ENCODE results near the gene MLH3.

MLH3 gene

DNA sequence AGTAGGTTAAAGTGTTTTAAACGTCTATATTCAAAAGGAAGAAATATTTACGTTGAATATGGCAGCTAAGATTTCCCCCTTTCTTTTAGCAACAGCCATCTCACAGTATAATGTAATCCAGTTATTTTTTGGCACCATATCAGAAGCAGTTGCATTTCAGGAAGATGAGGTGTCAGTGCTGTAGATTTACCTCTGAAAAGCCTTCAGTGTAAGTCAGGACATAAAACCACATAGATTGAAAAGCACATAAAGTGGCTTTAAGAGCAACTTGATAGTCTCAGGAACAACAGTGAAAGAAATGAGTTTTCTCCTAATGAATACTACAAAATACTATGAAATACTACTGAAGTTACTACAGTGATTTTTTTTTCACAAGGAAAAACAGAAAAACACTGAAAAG is 6.9 kb downstream of the MLH3 start:
- no peak for TF ChIP-seq ISL1 (CRISPR knock-in tag; IDR thresholded peaks at IDR 0.05)
- TF ChIP-seq, protein P1, sequence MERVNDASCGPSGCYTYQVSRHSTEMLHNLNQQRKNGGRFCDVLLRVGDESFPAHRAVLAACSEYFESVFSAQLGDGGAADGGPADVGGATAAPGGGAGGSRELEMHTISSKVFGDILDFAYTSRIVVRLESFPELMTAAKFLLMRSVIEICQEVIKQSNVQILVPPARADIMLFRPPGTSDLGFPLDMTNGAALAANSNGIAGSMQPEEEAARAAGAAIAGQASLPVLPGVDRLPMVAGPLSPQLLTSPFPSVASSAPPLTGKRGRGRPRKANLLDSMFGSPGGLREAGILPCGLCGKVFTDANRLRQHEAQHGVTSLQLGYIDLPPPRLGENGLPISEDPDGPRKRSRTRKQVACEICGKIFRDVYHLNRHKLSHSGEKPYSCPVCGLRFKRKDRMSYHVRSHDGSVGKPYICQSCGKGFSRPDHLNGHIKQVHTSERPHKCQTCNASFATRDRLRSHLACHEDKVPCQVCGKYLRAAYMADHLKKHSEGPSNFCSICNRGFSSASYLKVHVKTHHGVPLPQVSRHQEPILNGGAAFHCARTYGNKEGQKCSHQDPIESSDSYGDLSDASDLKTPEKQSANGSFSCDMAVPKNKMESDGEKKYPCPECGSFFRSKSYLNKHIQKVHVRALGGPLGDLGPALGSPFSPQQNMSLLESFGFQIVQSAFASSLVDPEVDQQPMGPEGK (CRISPR knock-in tag; IDR thresholded peaks at IDR 0.05; ENCODE audit: borderline replicate concordance) = no peak
- no peak for TF ChIP-seq GLIS3 (CRISPR knock-in tag; IDR thresholded peaks at IDR 0.05)
- no peak for TF ChIP-seq ZFP3 (CRISPR knock-in tag; IDR thresholded peaks at IDR 0.05)
- TF ChIP-seq RARB (CRISPR knock-in tag; IDR thresholded peaks at IDR 0.05) = no peak
- no peak for TF ChIP-seq BACH2 (CRISPR knock-in tag; IDR thresholded peaks at IDR 0.05; ENCODE audit: borderline replicate concordance)
- peak; percentile 75 for ATAC-seq

DNA sequence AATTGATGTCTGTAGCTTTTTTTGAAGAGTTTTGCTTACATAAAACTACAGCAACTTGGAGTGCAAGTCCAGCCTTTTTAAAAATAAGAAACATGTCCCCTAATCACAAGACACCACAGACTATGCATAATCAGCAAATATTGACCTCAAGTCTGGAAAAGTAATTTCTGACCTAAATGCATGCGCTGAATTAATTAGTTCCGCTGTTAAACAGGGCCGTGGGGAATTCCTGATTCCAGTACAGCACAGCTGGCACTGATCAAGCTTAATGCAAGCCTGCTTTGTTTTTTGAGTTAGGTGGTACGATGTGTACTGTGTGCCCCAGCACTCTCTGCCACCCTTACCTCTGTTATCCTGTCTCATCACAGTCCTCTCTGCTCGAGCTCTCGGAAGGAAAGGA is 9.2 kb downstream of the MLH3 start:
- TF ChIP-seq, protein P2, sequence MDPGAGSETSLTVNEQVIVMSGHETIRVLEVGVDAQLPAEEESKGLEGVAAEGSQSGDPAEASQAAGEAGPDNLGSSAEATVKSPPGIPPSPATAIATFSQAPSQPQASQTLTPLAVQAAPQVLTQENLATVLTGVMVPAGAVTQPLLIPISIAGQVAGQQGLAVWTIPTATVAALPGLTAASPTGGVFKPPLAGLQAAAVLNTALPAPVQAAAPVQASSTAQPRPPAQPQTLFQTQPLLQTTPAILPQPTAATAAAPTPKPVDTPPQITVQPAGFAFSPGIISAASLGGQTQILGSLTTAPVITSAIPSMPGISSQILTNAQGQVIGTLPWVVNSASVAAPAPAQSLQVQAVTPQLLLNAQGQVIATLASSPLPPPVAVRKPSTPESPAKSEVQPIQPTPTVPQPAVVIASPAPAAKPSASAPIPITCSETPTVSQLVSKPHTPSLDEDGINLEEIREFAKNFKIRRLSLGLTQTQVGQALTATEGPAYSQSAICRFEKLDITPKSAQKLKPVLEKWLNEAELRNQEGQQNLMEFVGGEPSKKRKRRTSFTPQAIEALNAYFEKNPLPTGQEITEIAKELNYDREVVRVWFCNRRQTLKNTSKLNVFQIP (CRISPR knock-in tag; IDR thresholded peaks at IDR 0.05; ENCODE audit: borderline replicate concordance, low read depth) = no peak
- TF ChIP-seq PPARA (CRISPR knock-in tag; IDR thresholded peaks at IDR 0.05; ENCODE audit: borderline replicate concordance) (no peak), ZFP3 (CRISPR knock-in tag; IDR thresholded peaks at IDR 0.05) (no peak), ESRRG (CRISPR knock-in tag; IDR thresholded peaks at IDR 0.05) (no peak), ZFP30 (CRISPR knock-in tag; IDR thresholded peaks at IDR 0.05) (no peak), RARB (CRISPR knock-in tag; IDR thresholded peaks at IDR 0.05) (no peak), ZC3H10 (CRISPR knock-in tag; IDR thresholded peaks at IDR 0.05) (no peak), BACH2 (CRISPR knock-in tag; IDR thresholded peaks at IDR 0.05; ENCODE audit: borderline replicate concordance) (no peak), SNAI2 (CRISPR knock-in tag; IDR thresholded peaks at IDR 0.05) (no peak), ARNTL (CRISPR knock-in tag; IDR thresholded peaks at IDR 0.05; ENCODE audit: borderline replicate concordance, low read depth) (no peak), TCF4 (CRISPR knock-in tag; IDR thresholded peaks at IDR 0.05; ENCODE audit: borderline replicate concordance) (peak; percentile 64; the same call in 1 of the 2 replicates)
- TF ChIP-seq, protein P3, sequence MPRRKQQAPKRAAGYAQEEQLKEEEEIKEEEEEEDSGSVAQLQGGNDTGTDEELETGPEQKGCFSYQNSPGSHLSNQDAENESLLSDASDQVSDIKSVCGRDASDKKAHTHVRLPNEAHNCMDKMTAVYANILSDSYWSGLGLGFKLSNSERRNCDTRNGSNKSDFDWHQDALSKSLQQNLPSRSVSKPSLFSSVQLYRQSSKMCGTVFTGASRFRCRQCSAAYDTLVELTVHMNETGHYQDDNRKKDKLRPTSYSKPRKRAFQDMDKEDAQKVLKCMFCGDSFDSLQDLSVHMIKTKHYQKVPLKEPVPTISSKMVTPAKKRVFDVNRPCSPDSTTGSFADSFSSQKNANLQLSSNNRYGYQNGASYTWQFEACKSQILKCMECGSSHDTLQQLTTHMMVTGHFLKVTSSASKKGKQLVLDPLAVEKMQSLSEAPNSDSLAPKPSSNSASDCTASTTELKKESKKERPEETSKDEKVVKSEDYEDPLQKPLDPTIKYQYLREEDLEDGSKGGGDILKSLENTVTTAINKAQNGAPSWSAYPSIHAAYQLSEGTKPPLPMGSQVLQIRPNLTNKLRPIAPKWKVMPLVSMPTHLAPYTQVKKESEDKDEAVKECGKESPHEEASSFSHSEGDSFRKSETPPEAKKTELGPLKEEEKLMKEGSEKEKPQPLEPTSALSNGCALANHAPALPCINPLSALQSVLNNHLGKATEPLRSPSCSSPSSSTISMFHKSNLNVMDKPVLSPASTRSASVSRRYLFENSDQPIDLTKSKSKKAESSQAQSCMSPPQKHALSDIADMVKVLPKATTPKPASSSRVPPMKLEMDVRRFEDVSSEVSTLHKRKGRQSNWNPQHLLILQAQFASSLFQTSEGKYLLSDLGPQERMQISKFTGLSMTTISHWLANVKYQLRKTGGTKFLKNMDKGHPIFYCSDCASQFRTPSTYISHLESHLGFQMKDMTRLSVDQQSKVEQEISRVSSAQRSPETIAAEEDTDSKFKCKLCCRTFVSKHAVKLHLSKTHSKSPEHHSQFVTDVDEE (CRISPR knock-in tag; IDR thresholded peaks at IDR 0.05) = 0 out of 2 replicates have a peak, but pooled peaks have one; percentile 29
- ATAC-seq = peak; percentile 85

DNA sequence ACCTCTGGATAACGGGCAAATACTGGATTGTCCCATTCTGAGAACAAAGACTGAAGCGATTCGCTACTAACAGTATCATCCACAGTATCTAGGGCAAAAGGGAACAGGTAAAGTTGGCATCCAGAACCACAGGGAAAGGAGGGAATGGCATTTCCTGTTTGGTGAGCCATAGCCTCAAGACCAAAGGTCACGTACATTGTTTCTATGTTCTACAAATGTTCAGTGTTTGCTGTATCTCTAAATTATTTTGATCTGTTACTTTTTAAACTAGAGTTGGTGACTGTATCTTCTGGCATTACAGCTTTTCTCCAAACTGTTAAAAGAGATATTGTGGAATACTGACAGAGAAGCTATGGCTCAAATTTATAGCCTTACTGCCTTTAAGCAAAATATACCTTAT is 9.7 kb downstream of the MLH3 start:
- ATAC-seq = peak; percentile 48
- TF ChIP-seq TCF4 (CRISPR knock-in tag; IDR thresholded peaks at IDR 0.05; ENCODE audit: borderline replicate concordance) = no peak
- no peak for TF ChIP-seq RARB (CRISPR knock-in tag; IDR thresholded peaks at IDR 0.05)
- no peak for TF ChIP-seq PPARA (CRISPR knock-in tag; IDR thresholded peaks at IDR 0.05; ENCODE audit: borderline replicate concordance)
- TF ChIP-seq ZFP3 (CRISPR knock-in tag; IDR thresholded peaks at IDR 0.05) = no peak
- no peak for TF ChIP-seq ARNTL (CRISPR knock-in tag; IDR thresholded peaks at IDR 0.05; ENCODE audit: borderline replicate concordance, low read depth)
- no peak for TF ChIP-seq ZC3H10 (CRISPR knock-in tag; IDR thresholded peaks at IDR 0.05)
- no peak for TF ChIP-seq BACH2 (CRISPR knock-in tag; IDR thresholded peaks at IDR 0.05; ENCODE audit: borderline replicate concordance)
- no peak for TF ChIP-seq ESRRG (CRISPR knock-in tag; IDR thresholded peaks at IDR 0.05)
- no peak for TF ChIP-seq ZNF565 (CRISPR knock-in tag; conservative IDR thresholded peaks at IDR 0.05; ENCODE audit: low read depth)
- TF ChIP-seq CSDC2 (CRISPR knock-in tag; IDR thresholded peaks at IDR 0.05) = no peak
- TF ChIP-seq ZNF8 (CRISPR knock-in tag; IDR thresholded peaks at IDR 0.05) = no peak

DNA sequence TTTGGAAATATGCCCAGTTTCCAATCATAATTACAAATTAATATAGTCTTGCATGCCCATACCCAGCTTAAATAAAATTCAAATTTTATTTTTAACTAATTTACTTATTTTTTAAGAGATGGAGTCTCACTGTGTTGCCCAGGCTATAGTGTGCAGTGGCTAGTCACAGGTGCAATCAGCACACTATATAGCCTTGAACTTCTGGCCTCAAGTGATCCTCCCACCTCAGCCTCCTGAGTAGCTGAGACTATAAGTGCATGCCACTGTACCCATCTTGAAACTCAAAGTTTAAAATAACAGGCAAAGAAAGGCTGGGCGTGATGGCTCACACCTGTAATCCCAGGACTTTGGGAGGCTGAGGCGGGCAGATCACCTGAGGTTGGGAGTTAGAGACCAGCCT is 10.3 kb downstream of the MLH3 start:
- TF ChIP-seq ISL1 (CRISPR knock-in tag; IDR thresholded peaks at IDR 0.05) (no peak), GLIS3 (CRISPR knock-in tag; IDR thresholded peaks at IDR 0.05) (no peak), OSR1 (CRISPR knock-in tag; IDR thresholded peaks at IDR 0.05) (no peak), TOX (CRISPR knock-in tag; IDR thresholded peaks at IDR 0.05; ENCODE audit: borderline replicate concordance) (no peak), ZFP30 (CRISPR knock-in tag; IDR thresholded peaks at IDR 0.05) (no peak), ESRRG (CRISPR knock-in tag; IDR thresholded peaks at IDR 0.05) (no peak)
- TF ChIP-seq, protein P3 (CRISPR knock-in tag; IDR thresholded peaks at IDR 0.05) = no peak
- TF ChIP-seq, protein P2 (CRISPR knock-in tag; IDR thresholded peaks at IDR 0.05; ENCODE audit: borderline replicate concordance, low read depth) = no peak
- no peak for ATAC-seq
